H1 (cell line): ENCODE results near the gene PDE8A.

Experiments used
- CHD2 ChIP-seq: IDR thresholded peaks from 2 replicates; pipeline ENCODE4 v1.6.1; 2012; ENCODE audit warnings: low read length, improper control_type of control experiment
- NANOG ChIP-seq: IDR thresholded peaks from 2 replicates; pipeline ENCODE4 v1.6.1; 2011; ENCODE audit warnings: low read length, low read depth, mild to moderate bottlenecking, inconsistent platforms; ENCODE audit not compliant: insufficient read depth, poor library complexity, severe bottlenecking
- POLR2AphosphoS5 ChIP-seq: IDR thresholded peaks from 2 replicates; pipeline ENCODE4 v1.6.1; 2011; ENCODE audit warnings: low read depth, low read length
- RXRA ChIP-seq: IDR thresholded peaks from 2 replicates; pipeline ENCODE4 v1.6.1; 2011; ENCODE audit warnings: low read depth, mild to moderate bottlenecking, low read length, moderate library complexity; ENCODE audit not compliant: insufficient read depth
- SRF ChIP-seq: IDR thresholded peaks from 2 replicates; pipeline ENCODE4 v1.6.1; 2011; ENCODE audit warnings: mild to moderate bottlenecking, low read depth, low read length, moderate library complexity
- SUZ12 ChIP-seq: fragments of 200-600 bp; sonication (generic); IDR thresholded peaks from 2 replicates; pipeline ENCODE4 v1.6.1; 2012; ENCODE audit warnings: mild to moderate bottlenecking, inconsistent platforms, low read length, moderate library complexity, mixed read lengths
- TAF1 ChIP-seq: IDR thresholded peaks from 2 replicates; pipeline ENCODE4 v1.6.1; 2011; ENCODE audit warnings: mild to moderate bottlenecking, low read depth, low read length
- TEAD4 ChIP-seq: IDR thresholded peaks from 2 replicates; pipeline ENCODE4 v1.6.1; 2012; ENCODE audit warnings: low read depth, low read length, inconsistent platforms, mixed read lengths
- TF ChIP-seq, protein P1 (sequence below), 3 experiments: IDR thresholded peaks; 1 replicate in 2 of 3; 2 replicates in 1 of 3; pipeline versions ENCODE4 v1.5.1 to v1.6.1; 2011; ENCODE audit warnings: low read length in 3 of 3, mild to moderate bottlenecking in 3 of 3, inconsistent platforms in 2 of 3, low read depth in 1 of 3, moderate library complexity in 1 of 3; ENCODE audit not compliant: insufficient read depth in 1 of 3; ENCODE audit errors: control extremely low read depth in 1 of 3

GRCh38 chr15:85162237-85162636 lies 180.6 kb downstream of the PDE8A start:
- TF ChIP-seq POLR2AphosphoS5: no peak
- no peak for TF ChIP-seq SRF
- no peak for TF ChIP-seq TAF1
- TF ChIP-seq, protein P1, sequence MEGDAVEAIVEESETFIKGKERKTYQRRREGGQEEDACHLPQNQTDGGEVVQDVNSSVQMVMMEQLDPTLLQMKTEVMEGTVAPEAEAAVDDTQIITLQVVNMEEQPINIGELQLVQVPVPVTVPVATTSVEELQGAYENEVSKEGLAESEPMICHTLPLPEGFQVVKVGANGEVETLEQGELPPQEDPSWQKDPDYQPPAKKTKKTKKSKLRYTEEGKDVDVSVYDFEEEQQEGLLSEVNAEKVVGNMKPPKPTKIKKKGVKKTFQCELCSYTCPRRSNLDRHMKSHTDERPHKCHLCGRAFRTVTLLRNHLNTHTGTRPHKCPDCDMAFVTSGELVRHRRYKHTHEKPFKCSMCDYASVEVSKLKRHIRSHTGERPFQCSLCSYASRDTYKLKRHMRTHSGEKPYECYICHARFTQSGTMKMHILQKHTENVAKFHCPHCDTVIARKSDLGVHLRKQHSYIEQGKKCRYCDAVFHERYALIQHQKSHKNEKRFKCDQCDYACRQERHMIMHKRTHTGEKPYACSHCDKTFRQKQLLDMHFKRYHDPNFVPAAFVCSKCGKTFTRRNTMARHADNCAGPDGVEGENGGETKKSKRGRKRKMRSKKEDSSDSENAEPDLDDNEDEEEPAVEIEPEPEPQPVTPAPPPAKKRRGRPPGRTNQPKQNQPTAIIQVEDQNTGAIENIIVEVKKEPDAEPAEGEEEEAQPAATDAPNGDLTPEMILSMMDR (IDR thresholded peaks at IDR 0.05; ENCODE audit: control extremely low read depth in 1 of 3, insufficient read depth in 1 of 3, low read depth in 1 of 3, low read length in 3 of 3): no peak
- no peak for TF ChIP-seq CHD2
- no peak for TF ChIP-seq TEAD4
- TF ChIP-seq RXRA: no peak
- TF ChIP-seq NANOG: no peak
- TF ChIP-seq SUZ12: no peak
